Stimulated activated naive CD8-positive, alpha-beta T cell treated with anti-CD3 and anti-CD28 coated beads, Interleukin-15, amount 100 ng/mL, for 72 hours (primary cell): ENCODE measurements around the gene DYRK2.
A peak's percentile ranks its signal among the peaks of the same experiment; 100 is the strongest.

Source experiments
- ATAC-seq: fragments of 150-1000 bp; cut with Tn5 transposase; 2 replicates; pipeline ENCODE4 v1.10.0; 2021; ENCODE audit warnings: mild to moderate bottlenecking, moderate library complexity
- DNase-seq, 2 donors: peaks; one replicate each; pipeline ENCODE4 v3.0.0; 2021 to 2022
- H3K27ac Mint-ChIP-seq, 2 donors: one replicate each; pipeline ENCODE4 v1.8.0; 2022; ENCODE audit warnings: mild to moderate bottlenecking in 2 of 2, mixed read lengths in 2 of 2, moderate library complexity in 2 of 2
- H3K27me3 Mint-ChIP-seq: one replicate; pipeline ENCODE4 v1.8.0; 2022; ENCODE audit warnings: mixed read lengths
- H3K4me1 Mint-ChIP-seq: one replicate; pipeline ENCODE4 v1.8.0; 2022; ENCODE audit warnings: mild to moderate bottlenecking, mixed read lengths
- H3K4me3 Mint-ChIP-seq, 2 donors: one replicate each; pipeline ENCODE4 v1.8.0; 2022; ENCODE audit warnings: mild to moderate bottlenecking in 2 of 2, mixed read lengths in 2 of 2, moderate library complexity in 1 of 2
- H3K9me3 Mint-ChIP-seq, 2 donors: one replicate each; pipeline ENCODE4 v1.8.0; 2022; ENCODE audit warnings: mixed read lengths in 2 of 2

The DYRK2 gene

GRCh38 chr12:67633024-67633610 lies 15.4 kb upstream of the DYRK2 start:
- Mint-ChIP-seq H3K27me3 (no peaks in the 10 kb centered on the region), H3K27ac (peak overlapping the region in 1 of 2 donors; percentile 62), H3K4me3 (peak overlapping the region in 1 of 2 donors; percentile 2), H3K9me3 (peaks cover 10 to 14% of the 10 kb centered on the region in 2 donors), H3K4me1 (peaks cover 68% of the 10 kb centered on the region)
- DNase-seq (no peak), ATAC-seq (no peak)

- Mint-ChIP-seq H3K4me1 (peaks cover 62% of the 10 kb centered on the region), H3K9me3 (peaks cover 10 to 11% of the 10 kb centered on the region in 2 donors), H3K27ac (peak overlapping the region in 1 of 2 donors; percentile 62), H3K4me3 (peak overlapping the region in 1 of 2 donors; percentile 51), H3K27me3 (no peaks in the 10 kb centered on the region)
- no peak for ATAC-seq
- DNase-seq: no peak
Observed at GRCh38 chr12:67633708-67634107, 14.8 kb upstream of the DYRK2 start.

GRCh38 chr12:67634303-67634761 lies 14.2 kb upstream of the DYRK2 start:
- H3K27me3 Mint-ChIP-seq: no peaks in the 10 kb centered on the region
- DNase-seq (no peak), ATAC-seq (no peak)
- peak overlapping the region; percentile 9 to 51 for H3K4me3 Mint-ChIP-seq
- peaks cover 5% of the 10 kb centered on the region in 2 donors for H3K9me3 Mint-ChIP-seq
- H3K4me1 Mint-ChIP-seq: peaks cover 56% of the 10 kb centered on the region
- peak overlapping the region; percentile 3 to 95 for H3K27ac Mint-ChIP-seq

- DNase-seq (no peak), ATAC-seq (no peak)
- Mint-ChIP-seq H3K4me3 (no peak overlapping the region), H3K27ac (no peak overlapping the region), H3K9me3 (no peaks in the 10 kb centered on the region), H3K27me3 (no peaks in the 10 kb centered on the region), H3K4me1 (peaks cover 33% of the 10 kb centered on the region)
Observed at GRCh38 chr12:67637718-67638117, 10.8 kb upstream of the DYRK2 start.

- H3K9me3 Mint-ChIP-seq: no peaks in the 10 kb centered on the region
- peaks cover 23% of the 10 kb centered on the region for H3K4me1 Mint-ChIP-seq
- no peak overlapping the region for H3K4me3 Mint-ChIP-seq
- ATAC-seq (peak; percentile 89), DNase-seq (peak in 1 of 2 donors; percentile 31)
- H3K27me3 Mint-ChIP-seq: no peaks in the 10 kb centered on the region
- H3K27ac Mint-ChIP-seq: no peak overlapping the region
Observed at GRCh38 chr12:67638694-67639093, 9.9 kb upstream of the DYRK2 start.

GRCh38 chr12:67640863-67641262 lies 7.7 kb upstream of the DYRK2 start:
- Mint-ChIP-seq H3K4me3 (no peak overlapping the region), H3K27me3 (no peaks in the 10 kb centered on the region), H3K9me3 (no peaks in the 10 kb centered on the region), H3K27ac (no peak overlapping the region), H3K4me1 (peaks cover 9% of the 10 kb centered on the region)
- no peak for DNase-seq
- ATAC-seq: no peak

- DNase-seq (no peak), ATAC-seq (no peak)
- H3K9me3 Mint-ChIP-seq: no peaks in the 10 kb centered on the region
- no peak overlapping the region for H3K4me3 Mint-ChIP-seq
- no peaks in the 10 kb centered on the region for H3K27me3 Mint-ChIP-seq
- H3K27ac Mint-ChIP-seq: no peak overlapping the region
- peaks cover 24% of the 10 kb centered on the region for H3K4me1 Mint-ChIP-seq
Observed at GRCh38 chr12:67645126-67645525, 3.4 kb upstream of the DYRK2 start.

GRCh38 chr12:67645601-67646000 lies 2.9 kb upstream of the DYRK2 start:
- no peaks in the 10 kb centered on the region for H3K27me3 Mint-ChIP-seq
- no peak overlapping the region for H3K27ac Mint-ChIP-seq
- H3K9me3 Mint-ChIP-seq: no peaks in the 10 kb centered on the region
- no peak for DNase-seq
- H3K4me1 Mint-ChIP-seq: peaks cover 24% of the 10 kb centered on the region
- H3K4me3 Mint-ChIP-seq: no peak overlapping the region
- ATAC-seq: no peak

GRCh38 chr12:67646775-67647174 lies 1.8 kb upstream of the DYRK2 start:
- Mint-ChIP-seq H3K9me3 (no peaks in the 10 kb centered on the region), H3K27ac (peak overlapping the region in 1 of 2 donors; percentile 70), H3K4me3 (peak overlapping the region; percentile 77 to 96), H3K27me3 (no peaks in the 10 kb centered on the region), H3K4me1 (peaks cover 31% of the 10 kb centered on the region)
- ATAC-seq: no peak
- DNase-seq: no peak

- Mint-ChIP-seq H3K27ac (peak overlapping the region; percentile 90 to 93), H3K4me1 (peaks cover 31% of the 10 kb centered on the region), H3K27me3 (no peaks in the 10 kb centered on the region), H3K9me3 (no peaks in the 10 kb centered on the region), H3K4me3 (peak overlapping the region; percentile 77 to 96)
- peak in 1 of 2 donors; percentile 30 for DNase-seq
- ATAC-seq: no peak
Observed at GRCh38 chr12:67647181-67647798, 1.3 kb upstream of the DYRK2 start.

GRCh38 chr12:67647799-67648520 lies 585 bp upstream of the DYRK2 start:
- Mint-ChIP-seq H3K4me1 (peaks cover 34% of the 10 kb centered on the region), H3K9me3 (no peaks in the 10 kb centered on the region), H3K27me3 (no peaks in the 10 kb centered on the region), H3K4me3 (peak overlapping the region; percentile 77 to 96), H3K27ac (peak overlapping the region; percentile 90 to 93)
- DNase-seq: peak; percentile 47
- peak; percentile 20 for ATAC-seq

GRCh38 chr12:67649261-67649569 lies 670 bp downstream of the DYRK2 start:
- peak; percentile 51 for ATAC-seq
- Mint-ChIP-seq H3K27me3 (no peaks in the 10 kb centered on the region), H3K27ac (no peak overlapping the region), H3K9me3 (no peaks in the 10 kb centered on the region), H3K4me1 (peaks cover 47% of the 10 kb centered on the region), H3K4me3 (peak overlapping the region in 1 of 2 donors; percentile 66)
- peak in 1 of 2 donors; percentile 50 for DNase-seq

- Mint-ChIP-seq H3K9me3 (no peaks in the 10 kb centered on the region), H3K4me3 (peak overlapping the region; percentile 84 to 94), H3K27ac (peak overlapping the region; percentile 96 to 97), H3K4me1 (peaks cover 52% of the 10 kb centered on the region), H3K27me3 (no peaks in the 10 kb centered on the region)
- ATAC-seq (peak; percentile 49), DNase-seq (peak; percentile 52 to 58)
Observed at GRCh38 chr12:67649570-67650387, 1.2 kb downstream of the DYRK2 start.

GRCh38 chr12:67650388-67651131 lies 2.0 kb downstream of the DYRK2 start:
- ATAC-seq: peak; percentile 22
- Mint-ChIP-seq H3K27ac (peak overlapping the region; percentile 96 to 97), H3K4me1 (peaks cover 60% of the 10 kb centered on the region), H3K9me3 (no peaks in the 10 kb centered on the region), H3K4me3 (peak overlapping the region; percentile 84 to 94), H3K27me3 (no peaks in the 10 kb centered on the region)
- DNase-seq: peak; percentile 20 to 21
